ENCODE measurements around the gene BDH1. TPM values are rescaled to one million over a fixed set of nuclear protein-coding genes. Genes with fewer than 3 reads are reported as not detected.

Gene BDH1
- polyA plus RNA-seq, 1 donor (not counting 4 experiments of a cell fraction or from before 2014, with no cell fraction given): 30.2 TPM

GRCh38 chr3:197541756-197542539 is 13.8 kb downstream of the BDH1 start:
- H3K79me2 ChIP-seq (ENCODE audit: control insufficient read depth, insufficient read depth, low read length): no peaks in the 10 kb centered on the region
- peaks cover 1 to 11% of the 10 kb centered on the region in 2 experiments for H3K36me3 ChIP-seq (ENCODE audit: control insufficient read depth in 2 of 2, extremely low read depth in 1 of 2, insufficient read depth in 2 of 2, low read length in 2 of 2)
- dilution Hi-C loops (cut with MboI; ENCODE audit: extremely low pct_ligation_motif_present, low sequenced_read_pairs): no loop called here
- no peaks in the 10 kb centered on the region for H3K9me1 ChIP-seq (ENCODE audit: control insufficient read depth, extremely low read depth, insufficient read depth, low read length)
- DNase-seq (ENCODE audit: low read depth, low spot score): no peak
- peak overlapping the region; percentile 8 for H3K27ac ChIP-seq (ENCODE audit: control insufficient read depth, insufficient read depth, low read length)
- no peak overlapping the region for H3K4me2 ChIP-seq (ENCODE audit: control insufficient read depth, extremely low read depth, insufficient read depth, low read depth, low read length)
- H3K9me3 ChIP-seq (ENCODE audit: control insufficient read depth, low read depth, low read length): no peaks in the 10 kb centered on the region
- H3K4me3 ChIP-seq (ENCODE audit: control insufficient read depth in 2 of 3, extremely low read depth in 1 of 3, insufficient read depth in 2 of 3, low read depth in 1 of 3, low read length in 3 of 3): no peak overlapping the region
- TF ChIP-seq CTCF (optimal IDR thresholded peaks at IDR 0.05 in 1 of 3, IDR thresholded peaks at IDR 0.05 in 1 of 3, conservative IDR thresholded peaks at IDR 0.05 in 1 of 3; ENCODE audit: extremely low read depth in 1 of 3, insufficient read depth in 2 of 3, low read length in 3 of 3): no peak
- TF ChIP-seq EZH2 (IDR thresholded peaks at IDR 0.05; ENCODE audit: low read length): no peak
- no peak for FAIRE-seq
- no peak overlapping the region for H2AFZ ChIP-seq (ENCODE audit: control insufficient read depth, low read length)
- H3K27me3 ChIP-seq (ENCODE audit: control insufficient read depth, extremely low read depth, insufficient read depth, low read length): no peaks in the 10 kb centered on the region
- H4K20me1 ChIP-seq (ENCODE audit: control insufficient read depth, extremely low read depth, insufficient read depth, low read length): no peaks in the 10 kb centered on the region
- peaks cover 33% of the 10 kb centered on the region for H3K4me1 ChIP-seq (ENCODE audit: control insufficient read depth, extremely low read depth, insufficient read depth, low read length)
- H3K9ac ChIP-seq (ENCODE audit: control insufficient read depth, extremely low read depth, insufficient read depth, low read length): no peak overlapping the region

GRCh38 chr3:197540961-197541377 is 14.8 kb downstream of the BDH1 start:
- dilution Hi-C loops (cut with MboI; ENCODE audit: extremely low pct_ligation_motif_present, low sequenced_read_pairs): no loop called here
- Histone ChIP-seq H3K27me3 (ENCODE audit: control insufficient read depth, extremely low read depth, insufficient read depth, low read length) (no peaks in the 10 kb centered on the region), H3K9me3 (ENCODE audit: control insufficient read depth, low read depth, low read length) (no peaks in the 10 kb centered on the region), H2AFZ (ENCODE audit: control insufficient read depth, low read length) (no peak overlapping the region), H3K4me3 (ENCODE audit: control insufficient read depth in 2 of 3, extremely low read depth in 1 of 3, insufficient read depth in 2 of 3, low read depth in 1 of 3, low read length in 3 of 3) (no peak overlapping the region), H3K27ac (ENCODE audit: control insufficient read depth, insufficient read depth, low read length) (peak overlapping the region; percentile 22), H3K9me1 (ENCODE audit: control insufficient read depth, extremely low read depth, insufficient read depth, low read length) (no peaks in the 10 kb centered on the region), H3K9ac (ENCODE audit: control insufficient read depth, extremely low read depth, insufficient read depth, low read length) (no peak overlapping the region), H3K4me2 (ENCODE audit: control insufficient read depth, extremely low read depth, insufficient read depth, low read depth, low read length) (peak overlapping the region; percentile 24), H4K20me1 (ENCODE audit: control insufficient read depth, extremely low read depth, insufficient read depth, low read length) (no peaks in the 10 kb centered on the region), H3K79me2 (ENCODE audit: control insufficient read depth, insufficient read depth, low read length) (no peaks in the 10 kb centered on the region), H3K36me3 (ENCODE audit: control insufficient read depth in 2 of 2, extremely low read depth in 1 of 2, insufficient read depth in 2 of 2, low read length in 2 of 2) (peaks cover 1 to 11% of the 10 kb centered on the region in 2 experiments), H3K4me1 (ENCODE audit: control insufficient read depth, extremely low read depth, insufficient read depth, low read length) (peaks cover 23% of the 10 kb centered on the region)
- FAIRE-seq (no peak), DNase-seq (ENCODE audit: low read depth, low spot score) (no peak)
- no peak for TF ChIP-seq EZH2 (IDR thresholded peaks at IDR 0.05; ENCODE audit: low read length)
- no peak for TF ChIP-seq CTCF (optimal IDR thresholded peaks at IDR 0.05 in 1 of 3, IDR thresholded peaks at IDR 0.05 in 1 of 3, conservative IDR thresholded peaks at IDR 0.05 in 1 of 3; ENCODE audit: extremely low read depth in 1 of 3, insufficient read depth in 2 of 3, low read length in 3 of 3)
